SK-N-SH treated with all-trans-retinoic acid at 6 μM for 48 hours (cell line): ENCODE data around the gene PPP6C.
"Not testable (repeated sequence)": the region's sequence is repeated elsewhere in the genome, so short reads cannot be mapped to it uniquely, and the experiment has no call there.

Experiments
- CREB5 ChIP-seq: fragments of 250-450 bp; sonication (Bioruptor Pico); IDR thresholded peaks from 2 replicates; pipeline ENCODE4 v1.5.1; 2020; ENCODE audit warnings: low read depth, mild to moderate bottlenecking, moderate library complexity
- CSDC2 ChIP-seq: fragments of 250-450 bp; sonication (Bioruptor Pico); IDR thresholded peaks from 2 replicates; pipeline ENCODE4 v1.5.0; 2020; ENCODE audit warnings: mild to moderate bottlenecking, moderate library complexity
- ISL1 ChIP-seq: fragments of 250-450 bp; sonication (Bioruptor Pico); IDR thresholded peaks from 2 replicates; pipeline ENCODE4 v2.1.2; 2022; ENCODE audit warnings: mild to moderate bottlenecking, moderate library complexity
- TF ChIP-seq, protein P1 (sequence below): fragments of 250-450 bp; sonication (Bioruptor Pico); IDR thresholded peaks from 2 replicates; pipeline ENCODE4 v1.8.0; 2020; ENCODE audit warnings: mild to moderate bottlenecking, moderate library complexity, borderline replicate concordance

DNA sequence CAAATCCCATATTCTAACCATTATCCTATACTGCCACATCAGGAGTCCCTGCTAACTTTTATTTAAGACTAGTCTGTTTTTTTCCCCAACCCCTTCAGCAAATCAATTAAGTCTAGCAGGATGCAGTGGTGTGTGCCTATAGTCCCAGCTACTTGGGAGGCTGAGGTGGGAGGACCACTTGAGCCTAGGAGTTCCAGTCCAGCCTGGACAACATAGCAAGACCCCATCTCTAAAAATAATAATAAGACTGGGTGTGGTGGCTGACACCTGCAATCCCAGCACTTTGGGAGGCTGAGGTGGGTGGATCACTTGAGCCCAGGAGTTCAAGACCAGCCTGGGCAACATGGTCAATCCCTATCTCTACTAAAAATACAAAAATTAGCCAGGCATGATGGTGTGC is 35.3 kb upstream of the PPP6C start:
- not testable (repeated sequence) for TF ChIP-seq ISL1, CREB5, CSDC2 (CRISPR knock-in tag)
- TF ChIP-seq, protein P1, sequence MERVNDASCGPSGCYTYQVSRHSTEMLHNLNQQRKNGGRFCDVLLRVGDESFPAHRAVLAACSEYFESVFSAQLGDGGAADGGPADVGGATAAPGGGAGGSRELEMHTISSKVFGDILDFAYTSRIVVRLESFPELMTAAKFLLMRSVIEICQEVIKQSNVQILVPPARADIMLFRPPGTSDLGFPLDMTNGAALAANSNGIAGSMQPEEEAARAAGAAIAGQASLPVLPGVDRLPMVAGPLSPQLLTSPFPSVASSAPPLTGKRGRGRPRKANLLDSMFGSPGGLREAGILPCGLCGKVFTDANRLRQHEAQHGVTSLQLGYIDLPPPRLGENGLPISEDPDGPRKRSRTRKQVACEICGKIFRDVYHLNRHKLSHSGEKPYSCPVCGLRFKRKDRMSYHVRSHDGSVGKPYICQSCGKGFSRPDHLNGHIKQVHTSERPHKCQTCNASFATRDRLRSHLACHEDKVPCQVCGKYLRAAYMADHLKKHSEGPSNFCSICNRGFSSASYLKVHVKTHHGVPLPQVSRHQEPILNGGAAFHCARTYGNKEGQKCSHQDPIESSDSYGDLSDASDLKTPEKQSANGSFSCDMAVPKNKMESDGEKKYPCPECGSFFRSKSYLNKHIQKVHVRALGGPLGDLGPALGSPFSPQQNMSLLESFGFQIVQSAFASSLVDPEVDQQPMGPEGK (CRISPR knock-in tag) = not testable (repeated sequence)
